WTC11 (cell line): ENCODE results near the gene GSDME. TPM values are rescaled to one million over a fixed set of nuclear protein-coding genes. Genes with fewer than 3 reads are reported as not detected.

Source experiments
- ATAC-seq: fragments of 200-7000 bp; cut with Tn5 transposase; 2 replicates; pipeline ENCODE4 v1.10.0; 2021; ENCODE audit warnings: mild to moderate bottlenecking, moderate library complexity
- CTCF ChIA-PET: fragments of 300-600 bp; sonication (Branson Sonifier 250); formaldehyde crosslinking; loops from one replicate; lab custom pipeline; 2021; ENCODE audit warnings: antibody characterized with exemption; lab: Charles Lee
- POLR2A ChIA-PET: fragments of 350-600 bp; sonication (Branson Sonifier 250); formaldehyde crosslinking; loops from one replicate; lab custom pipeline; 2021; ENCODE audit warnings: antibody characterized with exemption; lab: Charles Lee
- DNase-seq: peaks from one replicate; pipeline ENCODE4 v3.0.0; 2021; ENCODE audit warnings: low spot score
- H3K27ac Mint-ChIP-seq: 2 replicates; pipeline ENCODE4 v1.8.0; 2021; ENCODE audit warnings: mixed read lengths
- H3K27me3 Mint-ChIP-seq: 2 replicates; pipeline ENCODE4 v1.8.0; 2021; ENCODE audit warnings: low read depth, mild to moderate bottlenecking, moderate library complexity, mixed read lengths
- H3K36me3 Mint-ChIP-seq: 2 replicates; pipeline ENCODE4 v1.8.0; 2021; ENCODE audit warnings: mixed read lengths
- H3K4me1 Mint-ChIP-seq: 2 replicates; pipeline ENCODE4 v1.8.0; 2022; ENCODE audit warnings: mixed read lengths
- H3K4me3 Mint-ChIP-seq: 2 replicates; pipeline ENCODE4 v1.8.0; 2021; ENCODE audit warnings: mild to moderate bottlenecking, moderate library complexity, mixed read lengths
- H3K9me3 Mint-ChIP-seq: 2 replicates; pipeline ENCODE4 v1.8.0; 2021; ENCODE audit warnings: mixed read lengths
- ATF1 ChIP-seq: sonication (generic); formaldehyde crosslinking; IDR thresholded peaks from 2 replicates; pipeline ENCODE4 v1.8.1; 2023; ENCODE audit warnings: mild to moderate bottlenecking, moderate library complexity, missing genetic modification reagents
- ATF6 ChIP-seq: sonication (generic); formaldehyde crosslinking; IDR thresholded peaks from 2 replicates; pipeline ENCODE4 v1.8.1; 2023; ENCODE audit warnings: mild to moderate bottlenecking, missing genetic modification reagents
- ERG ChIP-seq: fragments of 250-450 bp; sonication (Bioruptor Pico); IDR thresholded peaks from 2 replicates; pipeline ENCODE4 v1.8.0; 2021; ENCODE audit warnings: mild to moderate bottlenecking
- FOXP4 ChIP-seq: sonication (generic); formaldehyde crosslinking; IDR thresholded peaks from 2 replicates; pipeline ENCODE4 v1.8.0; 2022; ENCODE audit warnings: mild to moderate bottlenecking, missing genetic modification reagents
- GABPB1 ChIP-seq: sonication (generic); formaldehyde crosslinking; IDR thresholded peaks from 2 replicates; pipeline ENCODE4 v1.8.1; 2023; ENCODE audit warnings: mild to moderate bottlenecking, missing genetic modification reagents
- GRHL2 ChIP-seq: fragments of 250-450 bp; sonication (Bioruptor Pico); IDR thresholded peaks from 2 replicates; pipeline ENCODE4 v1.8.0; 2022; ENCODE audit warnings: mild to moderate bottlenecking, moderate library complexity; ENCODE audit not compliant: insufficient replicate concordance, severe bottlenecking
- HMGA2 ChIP-seq: fragments of 250-450 bp; sonication (Bioruptor Pico); IDR thresholded peaks from 2 replicates; pipeline ENCODE4 v1.4.0; 2021; ENCODE audit warnings: mild to moderate bottlenecking, moderate library complexity
- KAT7 ChIP-seq: sonication (generic); formaldehyde crosslinking; IDR thresholded peaks from 2 replicates; pipeline ENCODE4 v1.8.1; 2023; ENCODE audit warnings: missing genetic modification reagents, mild to moderate bottlenecking, borderline replicate concordance
- MXD4 ChIP-seq: fragments of 250-450 bp; sonication (Bioruptor Pico); IDR thresholded peaks from 2 replicates; pipeline ENCODE4 v1.8.0; 2021; ENCODE audit warnings: mild to moderate bottlenecking, moderate library complexity, borderline replicate concordance
- NFATC4 ChIP-seq: fragments of 250-450 bp; sonication (Bioruptor Pico); IDR thresholded peaks from 2 replicates; pipeline ENCODE4 v1.9.0; 2021; ENCODE audit warnings: mild to moderate bottlenecking
- OVOL2 ChIP-seq: fragments of 250-450 bp; sonication (Bioruptor Pico); IDR thresholded peaks from 2 replicates; pipeline ENCODE4 v1.9.0; 2021; ENCODE audit warnings: mild to moderate bottlenecking, borderline replicate concordance
- SP1 ChIP-seq: sonication (generic); formaldehyde crosslinking; conservative IDR thresholded peaks from 2 replicates; pipeline ENCODE4 v1.8.1; 2022; ENCODE audit warnings: missing genetic modification reagents
- ZBTB43 ChIP-seq: sonication (generic); formaldehyde crosslinking; IDR thresholded peaks from 2 replicates; pipeline ENCODE4 v1.8.1; 2023; ENCODE audit warnings: mild to moderate bottlenecking, missing genetic modification reagents
- ZNF121 ChIP-seq: sonication (generic); formaldehyde crosslinking; IDR thresholded peaks from 2 replicates; pipeline ENCODE4 v1.8.0; 2023; ENCODE audit warnings: missing genetic modification reagents
- ZNF138 ChIP-seq: sonication (generic); formaldehyde crosslinking; conservative IDR thresholded peaks from 2 replicates; pipeline ENCODE4 v1.8.1; 2022; ENCODE audit warnings: mild to moderate bottlenecking, moderate library complexity, missing genetic modification reagents
- ZNF232 ChIP-seq: sonication (generic); formaldehyde crosslinking; IDR thresholded peaks from 2 replicates; pipeline ENCODE4 v1.8.0; 2022; ENCODE audit warnings: mild to moderate bottlenecking, missing genetic modification reagents
- ZNF416 ChIP-seq: fragments of 250-450 bp; sonication (Bioruptor Pico); IDR thresholded peaks from 2 replicates; pipeline ENCODE4 v1.9.0; 2021; ENCODE audit warnings: mild to moderate bottlenecking, inconsistent platforms
- ZNF423 ChIP-seq: fragments of 250-450 bp; sonication (Bioruptor Pico); IDR thresholded peaks from 2 replicates; pipeline ENCODE4 v2.1.2; 2022; ENCODE audit warnings: mild to moderate bottlenecking, moderate library complexity
- total RNA-seq: library from RNA; stranded (reverse); gene quantifications from 3 replicates; pipeline ENCODE4 v1.2.3, GENCODE V29; 2021
- TF ChIP-seq, protein P1 (sequence below): sonication (generic); formaldehyde crosslinking; IDR thresholded peaks from 2 replicates; pipeline ENCODE4 v1.8.1; 2022; ENCODE audit warnings: mild to moderate bottlenecking, missing genetic modification reagents, moderate library complexity, borderline replicate concordance
- TF ChIP-seq, protein P2 (sequence below): sonication (generic); formaldehyde crosslinking; IDR thresholded peaks from 2 replicates; pipeline ENCODE4 v1.8.0; 2023; ENCODE audit warnings: mild to moderate bottlenecking, missing genetic modification reagents

GSDME gene
- total RNA-seq, 1 experiment from 2014 or later: 4.8 TPM

DNA sequence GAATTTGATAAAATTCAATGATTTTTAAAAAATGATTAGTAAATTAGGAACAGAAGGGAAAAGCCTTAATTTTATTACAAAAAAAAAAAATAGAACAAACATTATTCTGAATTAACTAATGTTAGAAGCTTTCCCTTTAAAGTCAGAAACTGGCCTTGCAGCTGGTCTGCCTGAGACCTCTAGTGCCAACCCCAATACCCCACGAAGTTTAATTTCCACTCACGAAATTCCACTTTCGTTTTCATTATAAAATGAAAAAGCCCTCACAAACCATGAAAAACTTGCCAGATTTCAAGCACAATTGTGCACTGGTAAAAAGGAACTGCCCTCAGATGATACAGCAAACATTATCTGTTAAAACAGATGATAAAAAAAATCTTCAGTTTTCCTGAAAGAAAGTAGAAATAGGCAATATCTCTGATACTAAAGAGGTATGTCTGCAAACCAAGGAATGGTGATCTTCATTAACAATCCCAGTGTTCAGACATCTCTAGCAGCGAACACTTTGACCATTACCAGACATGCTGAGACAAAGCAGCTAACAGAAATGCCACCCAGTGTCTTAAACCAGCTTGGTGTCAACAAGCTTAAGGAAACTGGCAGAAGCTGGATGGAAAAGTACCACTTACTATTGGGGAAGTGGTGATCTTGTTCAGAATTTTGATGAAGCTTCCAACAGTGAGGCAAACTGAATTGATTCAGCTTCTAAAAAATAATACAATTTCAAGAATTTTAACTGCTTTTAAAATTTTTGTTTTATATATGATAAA, 103.8 kb downstream of the GSDME start:
- POLR2A ChIA-PET: no interaction called here
- Mint-ChIP-seq H3K27ac (peak overlapping the region; percentile 68), H3K4me1 (peaks cover 3% of the 10 kb centered on the region; the same call in 1 of the 2 replicates), H3K9me3 (no peaks in the 10 kb centered on the region), H3K36me3 (0 out of 2 replicates have a peak, but pooled peaks cover 4% of the 10 kb centered on the region), H3K27me3 (no peaks in the 10 kb centered on the region), H3K4me3 (no peak overlapping the region)
- CTCF ChIA-PET: interaction anchor here (1.2 kb wide), 1 partner anchor 12 kb away, joined by 3 read pairs; no protein-coding TSS in a partner anchor
- DNase-seq (no peak), ATAC-seq (no peak)
- TF ChIP-seq FOXP4 (CRISPR knock-in tag) (no peak), ZNF232 (CRISPR knock-in tag) (no peak)

DNA sequence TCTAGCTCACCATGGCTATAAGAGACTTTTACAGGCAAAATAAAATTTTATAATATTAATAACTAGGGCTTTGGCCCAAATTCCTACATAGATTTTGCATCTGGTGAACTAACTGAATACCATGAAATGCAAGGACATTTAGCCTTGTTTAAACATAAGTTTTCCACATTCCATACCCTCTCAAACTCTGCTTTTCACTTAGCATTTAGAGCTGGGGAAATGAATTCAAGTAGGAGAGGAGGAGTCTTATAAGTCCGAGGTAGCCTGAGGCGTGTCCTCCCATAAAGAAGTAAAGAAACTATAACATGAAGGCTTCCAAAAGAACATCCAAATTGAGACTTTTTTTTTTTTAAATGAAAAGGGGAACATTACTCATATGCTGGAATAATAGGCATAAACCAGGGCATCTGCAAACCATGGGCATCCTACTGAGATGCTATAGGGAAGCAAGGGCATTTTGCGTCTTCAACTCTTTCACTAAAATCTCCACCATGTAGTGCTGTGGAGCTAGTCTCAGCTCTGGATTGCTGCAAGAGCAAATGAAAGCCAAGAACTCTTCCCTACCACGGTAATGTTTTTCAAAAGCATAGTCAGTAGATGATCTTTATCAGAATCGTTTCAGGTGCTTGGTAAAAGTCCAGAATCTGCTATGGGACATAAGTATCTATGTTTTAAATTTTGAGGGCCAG, 104.9 kb downstream of the GSDME start:
- POLR2A ChIA-PET: interaction anchor here (0.7 kb wide), 2 partner anchors 76 to 146 kb away, joined by 3 read pairs; no protein-coding TSS in a partner anchor
- H3K9me3 Mint-ChIP-seq: no peaks in the 10 kb centered on the region
- no peaks in the 10 kb centered on the region for H3K36me3 Mint-ChIP-seq
- peaks cover 3% of the 10 kb centered on the region; the same call in 1 of the 2 replicates for H3K4me1 Mint-ChIP-seq
- ATAC-seq (peak; percentile 52), DNase-seq (no peak)
- H3K27ac Mint-ChIP-seq: peak overlapping the region; percentile 37; the same call in 1 of the 2 replicates
- no peaks in the 10 kb centered on the region for H3K27me3 Mint-ChIP-seq
- H3K4me3 Mint-ChIP-seq: no peak overlapping the region
- CTCF ChIA-PET: interaction anchor here (0.6 to 1.2 kb wide), 2 partner anchors 13 to 146 kb away, joined by 3 to 5 read pairs; no protein-coding TSS in a partner anchor
- TF ChIP-seq MXD4 (CRISPR knock-in tag) (no peak), GABPB1 (CRISPR knock-in tag) (no peak), ZNF121 (CRISPR knock-in tag) (no peak), NFATC4 (CRISPR knock-in tag) (no peak), OVOL2 (CRISPR knock-in tag) (no peak), HMGA2 (CRISPR knock-in tag) (no peak), GRHL2 (CRISPR knock-in tag) (no peak), ZNF416 (no peak), ZNF423 (CRISPR knock-in tag) (no peak), ATF1 (no peak), ZBTB43 (no peak), ATF6 (CRISPR knock-in tag) (no peak), SP1 (no peak), ZNF138 (no peak), ERG (CRISPR knock-in tag) (no peak), KAT7 (no peak)
- TF ChIP-seq, protein P1, sequence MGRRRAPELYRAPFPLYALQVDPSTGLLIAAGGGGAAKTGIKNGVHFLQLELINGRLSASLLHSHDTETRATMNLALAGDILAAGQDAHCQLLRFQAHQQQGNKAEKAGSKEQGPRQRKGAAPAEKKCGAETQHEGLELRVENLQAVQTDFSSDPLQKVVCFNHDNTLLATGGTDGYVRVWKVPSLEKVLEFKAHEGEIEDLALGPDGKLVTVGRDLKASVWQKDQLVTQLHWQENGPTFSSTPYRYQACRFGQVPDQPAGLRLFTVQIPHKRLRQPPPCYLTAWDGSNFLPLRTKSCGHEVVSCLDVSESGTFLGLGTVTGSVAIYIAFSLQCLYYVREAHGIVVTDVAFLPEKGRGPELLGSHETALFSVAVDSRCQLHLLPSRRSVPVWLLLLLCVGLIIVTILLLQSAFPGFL (CRISPR knock-in tag): no peak
- TF ChIP-seq, protein P2, sequence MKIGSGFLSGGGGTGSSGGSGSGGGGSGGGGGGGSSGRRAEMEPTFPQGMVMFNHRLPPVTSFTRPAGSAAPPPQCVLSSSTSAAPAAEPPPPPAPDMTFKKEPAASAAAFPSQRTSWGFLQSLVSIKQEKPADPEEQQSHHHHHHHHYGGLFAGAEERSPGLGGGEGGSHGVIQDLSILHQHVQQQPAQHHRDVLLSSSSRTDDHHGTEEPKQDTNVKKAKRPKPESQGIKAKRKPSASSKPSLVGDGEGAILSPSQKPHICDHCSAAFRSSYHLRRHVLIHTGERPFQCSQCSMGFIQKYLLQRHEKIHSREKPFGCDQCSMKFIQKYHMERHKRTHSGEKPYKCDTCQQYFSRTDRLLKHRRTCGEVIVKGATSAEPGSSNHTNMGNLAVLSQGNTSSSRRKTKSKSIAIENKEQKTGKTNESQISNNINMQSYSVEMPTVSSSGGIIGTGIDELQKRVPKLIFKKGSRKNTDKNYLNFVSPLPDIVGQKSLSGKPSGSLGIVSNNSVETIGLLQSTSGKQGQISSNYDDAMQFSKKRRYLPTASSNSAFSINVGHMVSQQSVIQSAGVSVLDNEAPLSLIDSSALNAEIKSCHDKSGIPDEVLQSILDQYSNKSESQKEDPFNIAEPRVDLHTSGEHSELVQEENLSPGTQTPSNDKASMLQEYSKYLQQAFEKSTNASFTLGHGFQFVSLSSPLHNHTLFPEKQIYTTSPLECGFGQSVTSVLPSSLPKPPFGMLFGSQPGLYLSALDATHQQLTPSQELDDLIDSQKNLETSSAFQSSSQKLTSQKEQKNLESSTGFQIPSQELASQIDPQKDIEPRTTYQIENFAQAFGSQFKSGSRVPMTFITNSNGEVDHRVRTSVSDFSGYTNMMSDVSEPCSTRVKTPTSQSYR: no peak
